Astrocyte (in vitro differentiated cells and primary cell): Measurements from ENCODE around the gene PTPN14. TPM values are rescaled to one million over a fixed set of nuclear protein-coding genes. Genes with fewer than 3 reads are reported as not detected.

Experiments used
- DNase-seq: peaks from one replicate; pipeline ENCODE4 v3.0.0-alpha.2; 2010; ENCODE audit warnings: low read depth
- FAIRE-seq: peaks from 2 replicates; lab custom pipeline; 2011; peaks lifted over from hg19 to GRCh38; lab: Jason Lieb, UNC
- H2AFZ ChIP-seq: 2 replicates; pipeline ENCODE4 v1.6.0; 2012; ENCODE audit warnings: low read depth, low read length, inconsistent platforms
- H3K27ac ChIP-seq: 2 replicates; pipeline ENCODE4 v1.5.1; 2011; ENCODE audit warnings: low read depth, low read length, inconsistent platforms
- H3K27me3 ChIP-seq: 2 replicates; pipeline ENCODE4 v1.6.0; 2011; ENCODE audit warnings: low read length, inconsistent platforms; ENCODE audit not compliant: insufficient read depth
- H3K36me3 ChIP-seq: 2 replicates; pipeline ENCODE4 v1.5.1; 2011; ENCODE audit warnings: low read length, inconsistent platforms; ENCODE audit not compliant: insufficient read depth
- H3K4me1 ChIP-seq: 2 replicates; pipeline ENCODE4 v1.5.1; 2011; ENCODE audit warnings: low read length, inconsistent platforms; ENCODE audit not compliant: insufficient read depth
- H3K4me2 ChIP-seq: 2 replicates; pipeline ENCODE4 v1.6.0; 2012; ENCODE audit warnings: low read length, inconsistent platforms
- H3K4me3 ChIP-seq: 2 replicates; pipeline ENCODE4 v1.5.1; 2011; ENCODE audit warnings: low read depth, mild to moderate bottlenecking, low read length, inconsistent platforms; ENCODE audit not compliant: insufficient read depth
- H3K79me2 ChIP-seq: 2 replicates; pipeline ENCODE4 v1.6.0; 2012; ENCODE audit warnings: mild to moderate bottlenecking, low read length, inconsistent platforms; ENCODE audit not compliant: insufficient read depth
- H3K9ac ChIP-seq: 2 replicates; pipeline ENCODE4 v1.6.0; 2012; ENCODE audit warnings: mild to moderate bottlenecking, low read length, inconsistent platforms
- H3K9me3 ChIP-seq: 2 replicates; pipeline ENCODE4 v1.5.1; 2012; ENCODE audit warnings: low read depth, mild to moderate bottlenecking, low read length, inconsistent platforms; ENCODE audit not compliant: insufficient read depth
- H4K20me1 ChIP-seq: 2 replicates; pipeline ENCODE4 v1.6.0; 2012; ENCODE audit warnings: low read length, inconsistent platforms; ENCODE audit not compliant: insufficient read depth
- H3K27ac Mint-ChIP-seq: one replicate; pipeline ENCODE4 v1.8.0; 2021; ENCODE audit warnings: mild to moderate bottlenecking, mixed read lengths; ENCODE audit not compliant: unreplicated experiment
- H3K27me3 Mint-ChIP-seq: one replicate; pipeline ENCODE4 v1.8.0; 2021; ENCODE audit warnings: low read depth, mixed read lengths; ENCODE audit not compliant: unreplicated experiment
- H3K36me3 Mint-ChIP-seq: one replicate; pipeline ENCODE4 v1.8.0; 2021; ENCODE audit warnings: low read depth, mixed read lengths; ENCODE audit not compliant: unreplicated experiment
- H3K4me1 Mint-ChIP-seq: one replicate; pipeline ENCODE4 v1.8.0; 2021; ENCODE audit warnings: low read depth, mixed read lengths; ENCODE audit not compliant: unreplicated experiment
- H3K4me3 Mint-ChIP-seq: one replicate; pipeline ENCODE4 v1.8.0; 2021; ENCODE audit warnings: mild to moderate bottlenecking, moderate library complexity, mixed read lengths; ENCODE audit not compliant: unreplicated experiment
- H3K9me3 Mint-ChIP-seq: one replicate; pipeline ENCODE4 v1.8.0; 2021; ENCODE audit warnings: mild to moderate bottlenecking, mixed read lengths; ENCODE audit not compliant: unreplicated experiment
- EZH2 ChIP-seq: IDR thresholded peaks from 2 replicates; pipeline ENCODE4 v1.6.1; 2012; ENCODE audit warnings: mild to moderate bottlenecking, low read length, inconsistent platforms; ENCODE audit not compliant: insufficient read depth
- total RNA-seq: library from RNA; stranded (reverse); gene quantifications from 2 replicates; pipeline ENCODE4 v1.2.1, GENCODE V29; 2021
- TF ChIP-seq, protein P1 (sequence below): IDR thresholded peaks from 2 replicates; pipeline ENCODE4 v1.5.1; 2011; ENCODE audit warnings: low read depth, mild to moderate bottlenecking, inconsistent platforms, low read length, moderate library complexity; ENCODE audit not compliant: insufficient read depth

PTPN14 gene
- total RNA-seq, 1 donor from 2014 or later: 177 TPM

DNA sequence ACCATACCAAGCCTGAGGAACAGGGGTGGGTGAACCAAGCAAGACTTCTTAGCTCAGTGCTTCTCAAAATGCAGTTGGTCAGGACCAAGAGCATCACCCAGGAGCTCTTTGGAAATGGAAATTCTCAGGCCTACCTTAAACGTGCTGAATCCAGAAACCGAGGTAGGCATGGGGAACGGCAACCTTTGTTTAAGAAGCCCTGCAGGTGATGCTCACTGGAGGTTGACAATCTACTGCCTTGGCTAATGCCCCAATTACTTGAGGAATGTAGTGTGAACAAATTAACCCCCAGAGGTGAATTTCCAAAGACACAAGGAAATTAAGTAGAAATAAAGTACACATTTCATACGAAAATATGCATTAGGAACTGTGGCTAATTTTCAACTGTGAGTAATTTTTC is 5.3 kb downstream of the PTPN14 start:
- no peaks in the 10 kb centered on the region for H3K27me3 ChIP-seq
- H3K36me3 Mint-ChIP-seq: peaks cover 11% of the 10 kb centered on the region
- peaks cover 54% of the 10 kb centered on the region for H3K4me1 Mint-ChIP-seq
- no peaks in the 10 kb centered on the region for H3K9me3 ChIP-seq
- no peak overlapping the region for H3K9ac ChIP-seq
- H3K4me3 ChIP-seq: no peak overlapping the region
- H3K9me3 Mint-ChIP-seq: no peaks in the 10 kb centered on the region
- peaks cover 32% of the 10 kb centered on the region for H3K4me1 ChIP-seq
- peak overlapping the region; percentile 94 for H3K4me2 ChIP-seq
- H3K27ac ChIP-seq: no peak overlapping the region
- no peak for TF ChIP-seq EZH2
- TF ChIP-seq, protein P1, sequence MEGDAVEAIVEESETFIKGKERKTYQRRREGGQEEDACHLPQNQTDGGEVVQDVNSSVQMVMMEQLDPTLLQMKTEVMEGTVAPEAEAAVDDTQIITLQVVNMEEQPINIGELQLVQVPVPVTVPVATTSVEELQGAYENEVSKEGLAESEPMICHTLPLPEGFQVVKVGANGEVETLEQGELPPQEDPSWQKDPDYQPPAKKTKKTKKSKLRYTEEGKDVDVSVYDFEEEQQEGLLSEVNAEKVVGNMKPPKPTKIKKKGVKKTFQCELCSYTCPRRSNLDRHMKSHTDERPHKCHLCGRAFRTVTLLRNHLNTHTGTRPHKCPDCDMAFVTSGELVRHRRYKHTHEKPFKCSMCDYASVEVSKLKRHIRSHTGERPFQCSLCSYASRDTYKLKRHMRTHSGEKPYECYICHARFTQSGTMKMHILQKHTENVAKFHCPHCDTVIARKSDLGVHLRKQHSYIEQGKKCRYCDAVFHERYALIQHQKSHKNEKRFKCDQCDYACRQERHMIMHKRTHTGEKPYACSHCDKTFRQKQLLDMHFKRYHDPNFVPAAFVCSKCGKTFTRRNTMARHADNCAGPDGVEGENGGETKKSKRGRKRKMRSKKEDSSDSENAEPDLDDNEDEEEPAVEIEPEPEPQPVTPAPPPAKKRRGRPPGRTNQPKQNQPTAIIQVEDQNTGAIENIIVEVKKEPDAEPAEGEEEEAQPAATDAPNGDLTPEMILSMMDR: no peak
- H3K79me2 ChIP-seq: peaks cover 100% of the 10 kb centered on the region
- no peaks in the 10 kb centered on the region for H3K27me3 Mint-ChIP-seq
- no peak overlapping the region for H3K27ac Mint-ChIP-seq
- no peak for DNase-seq
- peaks cover 9% of the 10 kb centered on the region for H3K36me3 ChIP-seq
- no peak for FAIRE-seq
- peaks cover 94% of the 10 kb centered on the region for H4K20me1 ChIP-seq
- peak overlapping the region; percentile 60 for H3K4me3 Mint-ChIP-seq
- H2AFZ ChIP-seq: no peak overlapping the region

DNA sequence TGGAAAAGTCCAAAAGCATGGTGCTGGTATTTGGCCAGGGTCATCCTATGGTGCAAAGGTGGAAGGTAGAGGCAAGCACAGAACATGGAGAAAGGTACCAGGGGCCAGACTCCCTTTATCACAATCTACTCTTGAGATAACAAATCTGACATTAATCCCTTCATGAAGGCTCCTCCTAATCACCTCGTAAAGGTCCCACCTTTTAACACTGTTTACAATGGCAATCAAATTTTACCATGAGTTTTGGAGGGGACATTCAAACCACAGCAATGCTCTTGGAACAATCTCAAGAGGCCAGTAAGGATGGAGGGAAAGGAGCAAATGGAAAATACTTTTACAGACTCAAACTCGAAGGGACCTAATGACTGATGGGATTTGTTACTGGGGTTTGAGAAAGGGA is 6.1 kb downstream of the PTPN14 start:
- Mint-ChIP-seq H3K4me1 (peaks cover 59% of the 10 kb centered on the region), H3K4me3 (peak overlapping the region; percentile 28), H3K27me3 (no peaks in the 10 kb centered on the region), H3K36me3 (peaks cover 11% of the 10 kb centered on the region), H3K27ac (no peak overlapping the region), H3K9me3 (no peaks in the 10 kb centered on the region)
- Histone ChIP-seq H3K9me3 (no peaks in the 10 kb centered on the region), H3K4me2 (no peak overlapping the region), H4K20me1 (peaks cover 98% of the 10 kb centered on the region), H2AFZ (no peak overlapping the region), H3K27ac (no peak overlapping the region), H3K4me3 (no peak overlapping the region), H3K36me3 (peaks cover 9% of the 10 kb centered on the region), H3K27me3 (no peaks in the 10 kb centered on the region), H3K4me1 (peaks cover 32% of the 10 kb centered on the region), H3K9ac (no peak overlapping the region), H3K79me2 (peaks cover 100% of the 10 kb centered on the region)
- FAIRE-seq: no peak
- no peak for TF ChIP-seq EZH2
- TF ChIP-seq, protein P1: no peak
- no peak for DNase-seq

DNA sequence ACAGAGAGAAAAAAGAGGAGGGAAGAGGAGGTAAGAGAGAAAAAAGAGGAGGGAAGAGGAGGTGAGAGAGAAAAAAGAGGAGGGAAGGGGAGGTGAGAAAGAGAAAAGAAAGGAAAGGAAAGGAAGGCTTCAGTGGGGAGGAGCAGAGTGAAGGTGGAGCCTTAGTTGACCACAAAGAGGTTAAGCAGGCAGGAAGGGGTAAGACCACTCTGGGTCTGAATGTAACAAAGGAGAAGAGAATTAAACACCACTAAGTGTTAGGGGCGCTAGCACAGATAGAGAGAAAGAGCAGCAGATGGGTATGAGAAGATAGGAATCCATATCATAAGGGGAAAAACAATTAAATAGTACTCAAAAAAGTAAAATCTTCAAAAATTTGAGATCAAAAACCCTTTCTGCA is 6.6 kb downstream of the PTPN14 start:
- Histone ChIP-seq H3K4me2 (no peak overlapping the region), H3K9me3 (no peaks in the 10 kb centered on the region), H3K27me3 (no peaks in the 10 kb centered on the region), H3K4me1 (peaks cover 32% of the 10 kb centered on the region), H2AFZ (no peak overlapping the region), H4K20me1 (peaks cover 98% of the 10 kb centered on the region), H3K79me2 (peaks cover 100% of the 10 kb centered on the region), H3K9ac (no peak overlapping the region), H3K4me3 (no peak overlapping the region), H3K27ac (no peak overlapping the region), H3K36me3 (peaks cover 9% of the 10 kb centered on the region)
- H3K36me3 Mint-ChIP-seq: peaks cover 7% of the 10 kb centered on the region
- peaks cover 60% of the 10 kb centered on the region for H3K4me1 Mint-ChIP-seq
- H3K9me3 Mint-ChIP-seq: no peaks in the 10 kb centered on the region
- DNase-seq (no peak), FAIRE-seq (no peak)
- H3K27me3 Mint-ChIP-seq: no peaks in the 10 kb centered on the region
- H3K4me3 Mint-ChIP-seq: no peak overlapping the region
- no peak for TF ChIP-seq EZH2
- TF ChIP-seq, protein P1: no peak
- no peak overlapping the region for H3K27ac Mint-ChIP-seq
